HepG2 (cell line): ENCODE results near the gene PDE9A. TPM values are rescaled to one million over a fixed set of nuclear protein-coding genes. Genes with fewer than 3 reads are reported as not detected.

Experiments used
- ATAC-seq: fragments of 200-7000 bp; cut with Tn5 transposase; 3 replicates; pipeline ENCODE4 v1.9.1; 2020; ENCODE audit warnings: mild to moderate bottlenecking, moderate library complexity
- BruUV-seq: library from RNA; stranded (reverse); fragments of 400-500 nt; replicated peaks from 2 replicates; lab custom pipeline; 2021; lab: Mats Ljungman, UMichigan
- CTCF ChIA-PET: fragments of 300-600 bp; formaldehyde crosslinking; extraction: SDS; loops from one replicate; lab custom pipeline; 2021; ENCODE audit warnings: low total read pairs, inconsistent platforms, low intra/inter-chr PET ratio; lab: Yijun Ruan, JAX
- POLR2A ChIA-PET: fragments of 350-600 bp; sonication (Branson Sonifier 250); formaldehyde crosslinking; loops from one replicate; lab custom pipeline; 2020; ENCODE audit warnings: antibody characterized with exemption, inconsistent platforms; lab: Yijun Ruan, JAX
- DNase-seq: peaks from one replicate; pipeline ENCODE4 v3.0.0-alpha.2; 2015; ENCODE audit warnings: low spot score
- FAIRE-seq: peaks from 3 replicates; lab custom pipeline; 2011; peaks lifted over from hg19 to GRCh38; lab: Jason Lieb, UNC
- H2AFZ ChIP-seq: one replicate; pipeline ENCODE4 v1.6.1; 2011; ENCODE audit warnings: low read length, inconsistent platforms
- H3K27ac ChIP-seq: fragments of 300-600 bp; 3 replicates; pipeline ENCODE4 v1.8.0; 2011; ENCODE audit warnings: mixed run types, mild to moderate bottlenecking, mixed read lengths, low read length, inconsistent platforms; ENCODE audit not compliant: insufficient read depth; ENCODE audit errors: extremely low read length
- H3K27me3 ChIP-seq, 2 experiments: fragments of 200-600 bp in 1 of 2; 2 replicates in 1 of 2; 3 replicates in 1 of 2; pipeline versions ENCODE4 v1.6.0 to v1.8.0; 2011; ENCODE audit warnings: low read length in 2 of 2, mild to moderate bottlenecking in 2 of 2, moderate library complexity in 2 of 2, inconsistent platforms in 1 of 2; ENCODE audit not compliant: insufficient read depth in 2 of 2, control insufficient read depth in 1 of 2
- H3K36me3 ChIP-seq, 2 experiments: fragments of 200-600 bp in 1 of 2; replicated peaks in 1 of 2; 2 replicates in 1 of 2; 3 replicates in 1 of 2; pipeline versions ENCODE4 v1.5.1 to v1.8.0; 2011; ENCODE audit warnings: low read length in 2 of 2, inconsistent platforms in 1 of 2; ENCODE audit not compliant: insufficient read depth in 2 of 2, control insufficient read depth in 1 of 2
- H3K4me1 ChIP-seq: 2 replicates; pipeline ENCODE4 v1.5.1; 2012; ENCODE audit warnings: low read length, inconsistent platforms; ENCODE audit not compliant: insufficient read depth
- H3K4me2 ChIP-seq: 2 replicates; pipeline ENCODE4 v1.6.0; 2011; ENCODE audit warnings: low read depth, low read length, inconsistent platforms
- H3K4me3 ChIP-seq, 3 experiments: fragments of 200-600 bp in 1 of 3; sonication (generic), shearing (Covaris generic) in 1 of 3; replicated peaks in 1 of 3; 2 replicates each; pipeline ENCODE4 v1.5.1; 2011 to 2016; ENCODE audit warnings: low read length in 3 of 3, inconsistent platforms in 2 of 3, low read depth in 2 of 3, mild to moderate bottlenecking in 2 of 3, control low read depth in 1 of 3, mixed read lengths in 1 of 3; ENCODE audit not compliant: insufficient read depth in 1 of 3
- H3K79me2 ChIP-seq: one replicate; pipeline ENCODE4 v1.6.1; 2011; ENCODE audit warnings: low read length, inconsistent platforms; ENCODE audit not compliant: insufficient read depth
- H3K9ac ChIP-seq: 2 replicates; pipeline ENCODE4 v1.6.0; 2011; ENCODE audit warnings: mild to moderate bottlenecking, low read depth, low read length, inconsistent platforms; ENCODE audit not compliant: insufficient read depth
- H3K9me3 ChIP-seq: 2 replicates; pipeline ENCODE4 v1.5.1; 2012; ENCODE audit warnings: mild to moderate bottlenecking, low read length
- H4K20me1 ChIP-seq: 2 replicates; pipeline ENCODE4 v1.6.0; 2011; ENCODE audit warnings: inconsistent platforms, mild to moderate bottlenecking, low read length, moderate library complexity; ENCODE audit not compliant: insufficient read depth
- DPF2 ChIP-seq: sonication (generic); formaldehyde crosslinking; IDR thresholded peaks from 2 replicates; pipeline ENCODE4 v1.4.0; 2020; ENCODE audit warnings: mild to moderate bottlenecking, low read depth, missing genetic modification reagents, borderline replicate concordance
- HNRNPUL1 ChIP-seq: fragments of 200-400 bp; formaldehyde crosslinking; IDR thresholded peaks from 2 replicates; pipeline ENCODE4 v1.6.1; 2017; ENCODE audit warnings: low read depth, mild to moderate bottlenecking, low read length, moderate library complexity
- LCORL ChIP-seq, 2 experiments: fragments of 450-650 bp in 1 of 2; sonication (generic) in 1 of 2; formaldehyde crosslinking in 1 of 2; IDR thresholded peaks; 2 replicates each; pipeline versions ENCODE4 v1.5.0 to v1.6.1; 2017 to 2020; ENCODE audit warnings: antibody characterized with exemption in 1 of 2, missing genetic modification reagents in 1 of 2
- MLX ChIP-seq: IDR thresholded peaks from 2 replicates; pipeline ENCODE4 v1.6.1; 2016
- NR2F6 ChIP-seq, 2 experiments: IDR thresholded peaks; 2 replicates each; pipeline ENCODE4 v1.6.1; 2016; ENCODE audit warnings: antibody characterized with exemption in 1 of 2, mild to moderate bottlenecking in 1 of 2
- ZBTB7B ChIP-seq: sonication (generic); formaldehyde crosslinking; IDR thresholded peaks from 2 replicates; pipeline ENCODE4 v1.4.0; 2020; ENCODE audit warnings: missing genetic modification reagents
- ZNF331 ChIP-seq: sonication (generic); formaldehyde crosslinking; IDR thresholded peaks from 2 replicates; pipeline ENCODE4 v1.4.0; 2020; ENCODE audit warnings: missing genetic modification reagents
- WGBS: methylation state at CpG from one replicate; pipeline ENCODE4 v1.1.6; 2017; ENCODE audit warnings: low lambda C conversion rate; 5-methylcytosine and 5-hydroxymethylcytosine counted together
- in situ Hi-C: cut with HindIII; loops from 2 replicates; pipeline ENCODE4 v1.10.0; 2017; ENCODE audit warnings: low pct_unique_long_range_greater_than_20kb; ENCODE audit not compliant: extremely low pct_ligation_motif_present
- intact Hi-C: fragments of 100-400 bp; cut with micrococcal nuclease; formaldehyde crosslinking; loops from one replicate; pipeline ENCODE4 v1.10.0; 2022; ENCODE audit not compliant: unreplicated experiment
- polyA plus RNA-seq, 8 experiments: library from polyadenylated mRNA; depleted of rRNA in 3 of 8; stranded (reverse) in 7 of 8; unstranded in 1 of 8; fragments of >200 nt; fragmentation: Illumina TruSeq in 4 of 8; extraction: Trizol in 4 of 8; gene quantifications; 2 replicates each; pipeline versions ENCODE4 v1.2.1 to v1.2.3, GENCODE V29; 2011 to 2016; ENCODE audit warnings: low read depth in 4 of 8, missing spikeins in 1 of 8, mixed read lengths in 1 of 8; ENCODE audit not compliant: insufficient read depth in 1 of 8
- total RNA-seq, 5 experiments: library from RNA; depleted of rRNA; stranded (reverse); fragments of >200 nt; fragmentation: Illumina TruSeq; extraction: Trizol; gene quantifications; 2 replicates each; pipeline ENCODE4 v1.2.3, GENCODE V29; 2016; ENCODE audit warnings: low read depth in 1 of 5

PDE9A gene
- total and polyA plus RNA-seq, 2 of the 13 experiments (the other 11 are each of a cell fraction or from before 2014, with no cell fraction given): 4.6 to 19.7 TPM

- H3K79me2 ChIP-seq: peaks cover 6% of the 10 kb centered on the region
- no peak for DNase-seq
- in situ Hi-C loops: loop anchor here (10.0 to 25.0 kb wide), 2 partner anchors 111 to 183 kb away; no protein-coding TSS in a partner anchor
- no peak overlapping the region for H3K4me2 ChIP-seq
- H3K9me3 ChIP-seq: no peaks in the 10 kb centered on the region
- no peak overlapping the region for H2AFZ ChIP-seq
- no peak overlapping the region for H3K4me3 ChIP-seq
- peaks cover 0 to 2% of the 10 kb centered on the region in 2 experiments; a peak in 1 of 5 replicates for H3K36me3 ChIP-seq
- ATAC-seq: no peak
- POLR2A ChIA-PET: no interaction called here
- intact Hi-C loops: loop anchor here (1.0 to 5.0 kb wide), 3 partner anchors 87 to 167 kb away; no protein-coding TSS in a partner anchor
- CTCF ChIA-PET: interaction anchor here (1.8 kb wide), 1 partner anchor 166 kb away, joined by 11 read pairs; no protein-coding TSS in a partner anchor
- 66% methylated on average over 11 of the region's 16 CpGs for WGBS
- TF ChIP-seq NR2F6 (IDR thresholded peaks at IDR 0.05): no peak
- no peak for TF ChIP-seq NR2F6 (CRISPR knock-in tag; IDR thresholded peaks at IDR 0.05)
- no peak for TF ChIP-seq ZNF331
- TF ChIP-seq HNRNPUL1: no peak
- no peak for TF ChIP-seq DPF2 (CRISPR knock-in tag)
- TF ChIP-seq MLX (CRISPR knock-in tag): no peak
- no peak for TF ChIP-seq ZBTB7B (CRISPR knock-in tag)
- no peak for TF ChIP-seq LCORL (IDR thresholded peaks at IDR 0.05)
- TF ChIP-seq LCORL (CRISPR knock-in tag; IDR thresholded peaks at IDR 0.05): peak; percentile 10; the same call in 1 of the 2 replicates
- no TSS peak for BruUV-seq
- H3K9ac ChIP-seq: no peak overlapping the region
- peaks cover 4 to 30% of the 10 kb centered on the region in 2 experiments; a peak in 4 of 5 replicates for H3K27me3 ChIP-seq
- H3K27ac ChIP-seq: no peak overlapping the region
- peaks cover 43% of the 10 kb centered on the region for H3K4me1 ChIP-seq
- peaks cover 3% of the 10 kb centered on the region; the same call in 1 of the 2 replicates for H4K20me1 ChIP-seq
- no peak for FAIRE-seq
Observed at GRCh38 chr21:42651515-42652401, 1.7 kb upstream of the PDE9A start.
